ENCODE results near the gene INHBB.

The INHBB gene

GRCh38 chr2:120343433-120344105 is 2.4 kb upstream of the INHBB start:
- DNase-seq: peak; percentile 76

GRCh38 chr2:120344214-120344975 is 1.5 kb upstream of the INHBB start:
- DNase-seq: no peak

DNA sequence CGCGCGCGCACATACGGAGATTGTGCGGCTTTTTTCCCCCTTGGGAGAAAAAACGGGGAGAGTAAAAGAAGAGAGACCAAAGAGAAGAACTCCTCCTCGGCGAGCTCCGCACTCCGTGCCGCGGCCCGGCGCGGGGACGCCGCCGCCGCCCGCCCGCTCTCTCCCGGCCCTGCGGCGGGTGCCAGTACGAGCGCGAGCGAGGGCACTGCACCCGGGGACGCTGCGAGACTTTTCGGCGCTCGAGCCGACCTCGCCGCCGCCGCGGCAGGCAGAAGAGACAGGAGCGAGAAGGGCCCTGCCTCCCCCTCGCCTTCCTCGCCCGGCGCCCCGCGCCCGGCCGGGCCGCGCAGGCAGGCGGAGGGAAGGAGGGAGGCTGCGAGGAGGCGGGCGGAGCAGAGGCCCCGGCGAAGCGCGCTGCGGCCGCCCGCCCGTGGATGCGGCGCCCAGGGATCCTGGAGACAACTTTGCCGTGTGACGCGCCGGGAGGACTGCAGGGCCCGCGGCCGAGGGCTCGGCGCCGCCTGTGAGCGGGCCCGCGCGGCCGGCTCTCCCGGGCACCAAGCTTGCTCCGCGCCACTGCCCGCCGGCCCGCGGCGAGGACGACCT is 857 bp upstream of the INHBB start:
- peak; percentile 47 for DNase-seq

- no peak for DNase-seq
These were observed 328 bp upstream of the INHBB start for GRCh38 chr2:120345608-120346007.

DNA sequence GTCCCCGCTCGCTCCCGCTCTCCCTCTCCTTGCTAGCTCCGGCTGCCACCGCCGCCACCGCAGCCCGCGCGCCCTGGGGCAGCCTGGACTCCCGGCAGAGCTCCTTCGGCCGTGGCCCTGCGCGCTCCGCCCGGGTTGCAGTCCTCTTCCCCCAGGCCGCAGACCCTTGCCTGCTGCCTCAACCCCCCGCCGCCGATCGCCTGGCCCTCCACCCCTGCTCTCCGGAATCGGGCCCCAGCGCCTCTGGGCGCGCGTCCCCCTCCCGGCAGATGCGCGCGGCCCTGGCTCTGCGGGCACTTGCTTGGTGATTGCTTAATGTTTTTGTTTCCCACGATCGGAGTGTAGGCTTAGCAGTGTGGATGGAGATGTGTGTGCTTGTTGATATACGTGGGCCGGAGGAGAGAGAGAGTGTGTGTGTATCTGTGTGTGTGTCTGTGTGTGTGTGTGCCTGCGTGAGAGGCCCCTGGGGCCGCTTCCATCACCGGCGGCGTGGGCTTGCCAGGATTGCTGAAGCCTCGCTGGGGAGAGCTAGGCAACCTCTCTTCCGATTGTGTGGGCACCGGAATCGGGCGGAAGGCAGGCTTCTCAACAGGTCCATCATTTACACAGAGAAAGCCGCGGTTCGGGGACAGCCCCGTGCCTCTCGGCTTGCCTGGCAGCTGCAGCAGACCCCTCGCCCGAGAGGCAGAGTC is 877 bp downstream of the INHBB start:
- peak; percentile 34 for DNase-seq

GRCh38 chr2:120347396-120348060 is 1.6 kb downstream of the INHBB start:
- no peak for DNase-seq

DNA sequence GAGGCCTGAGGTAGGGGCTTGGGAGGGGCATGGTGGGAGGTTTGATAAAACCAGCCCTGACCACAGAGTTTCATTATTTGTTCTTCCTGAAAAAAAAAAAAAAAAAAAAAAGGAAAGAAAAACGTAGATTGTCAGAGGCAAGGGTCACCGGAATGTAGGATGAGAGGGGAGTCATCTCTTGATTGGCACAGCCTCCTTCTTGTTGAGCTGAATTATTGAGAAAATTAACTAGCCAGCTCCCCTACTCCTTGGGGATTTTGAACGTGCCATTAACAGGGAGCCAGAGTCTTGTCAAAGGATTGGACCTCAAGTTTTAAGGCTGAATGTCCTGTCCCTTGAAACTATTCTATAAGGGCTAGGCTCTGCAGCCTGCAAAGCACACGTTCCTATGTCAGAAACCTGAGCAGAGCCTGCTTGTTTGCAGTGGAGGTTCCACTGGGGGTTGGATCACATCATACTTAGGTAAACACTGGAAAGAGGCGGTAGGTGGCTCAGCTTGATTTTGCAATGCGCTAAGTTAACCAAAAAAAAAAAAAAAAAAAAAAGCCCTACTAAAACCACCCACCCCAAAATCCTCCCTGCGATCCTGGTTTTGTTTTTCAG is 2.3 kb downstream of the INHBB start:
- no peak for DNase-seq

- no peak for DNase-seq
These were observed 3.0 kb downstream of the INHBB start for GRCh38 chr2:120348737-120349439.

- DNase-seq: no peak
These were observed 3.5 kb downstream of the INHBB start for GRCh38 chr2:120349440-120349921.

GRCh38 chr2:120350080-120350479 is 4.1 kb downstream of the INHBB start:
- no peak for DNase-seq

GRCh38 chr2:120350801-120351320 is 4.9 kb downstream of the INHBB start:
- DNase-seq: no peak

DNA sequence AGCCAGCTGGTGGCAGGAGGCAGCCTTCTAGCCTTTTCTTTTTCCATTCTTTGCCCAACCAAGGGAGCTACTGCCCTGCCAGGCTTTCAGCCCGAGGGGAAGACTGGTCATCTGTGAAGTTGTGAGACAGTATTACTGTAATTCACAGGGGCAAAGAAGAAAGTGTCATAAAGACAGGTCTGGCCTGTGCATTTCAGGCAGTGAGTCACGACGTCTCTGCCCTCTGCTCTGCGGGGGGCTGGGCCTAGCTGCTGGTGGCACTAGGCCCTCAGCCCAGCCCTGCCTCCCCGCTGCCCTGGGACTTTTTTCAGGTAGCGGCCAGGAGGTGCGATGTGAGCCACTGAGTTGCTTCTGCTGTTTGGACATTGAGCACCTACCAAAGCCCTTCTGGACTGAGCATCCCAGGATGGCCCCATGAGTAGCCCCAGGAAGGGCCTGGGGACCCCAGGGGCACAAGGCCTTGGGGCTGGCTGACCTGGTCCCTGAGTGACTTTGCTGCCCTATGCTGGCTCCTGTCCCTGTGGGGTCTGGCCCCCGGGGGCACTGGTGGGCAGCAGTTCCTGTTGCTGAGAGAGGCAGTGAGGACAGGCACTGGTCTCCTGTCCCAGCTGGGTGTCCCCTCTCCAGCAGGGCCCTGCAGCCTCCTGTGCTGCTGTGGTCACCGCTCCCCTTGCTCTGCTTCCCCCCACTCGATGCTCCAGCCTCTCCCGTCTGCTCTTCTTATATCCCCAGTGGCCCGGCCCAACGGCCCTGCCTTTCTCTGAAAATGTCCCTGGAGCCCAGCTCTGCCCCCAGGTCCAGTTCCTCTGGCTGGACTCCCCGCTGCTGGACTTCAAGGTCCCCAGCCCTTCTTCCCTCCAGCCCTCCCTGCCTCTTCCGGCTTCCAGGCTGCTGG is 7.0 kb downstream of the INHBB start:
- no peak for DNase-seq

GRCh38 chr2:120353591-120353898 is 7.6 kb downstream of the INHBB start:
- DNase-seq: no peak

- DNase-seq: no peak
These were observed 8.0 kb downstream of the INHBB start for GRCh38 chr2:120353931-120354330.

DNA sequence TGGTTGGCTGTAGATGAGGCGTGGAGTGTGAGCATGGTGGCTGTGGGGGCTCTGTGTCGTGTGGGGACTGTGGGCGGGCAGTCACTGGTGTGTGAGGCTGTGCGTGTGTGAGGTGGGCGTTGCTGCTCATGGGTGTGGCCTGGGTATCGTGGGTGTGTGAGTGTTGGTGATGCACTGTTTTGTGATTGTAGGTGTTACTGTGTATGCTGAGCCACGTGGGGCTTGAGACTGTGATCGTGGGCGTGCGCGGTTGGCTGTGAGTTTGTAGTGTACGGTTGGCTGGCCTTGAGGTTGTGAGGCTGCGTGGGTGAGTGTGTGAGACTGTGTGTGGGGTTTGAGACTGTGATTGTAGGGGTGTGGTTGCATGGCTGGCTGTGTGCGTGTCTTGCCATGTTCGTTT is 8.5 kb downstream of the INHBB start:
- DNase-seq: no peak

DNA sequence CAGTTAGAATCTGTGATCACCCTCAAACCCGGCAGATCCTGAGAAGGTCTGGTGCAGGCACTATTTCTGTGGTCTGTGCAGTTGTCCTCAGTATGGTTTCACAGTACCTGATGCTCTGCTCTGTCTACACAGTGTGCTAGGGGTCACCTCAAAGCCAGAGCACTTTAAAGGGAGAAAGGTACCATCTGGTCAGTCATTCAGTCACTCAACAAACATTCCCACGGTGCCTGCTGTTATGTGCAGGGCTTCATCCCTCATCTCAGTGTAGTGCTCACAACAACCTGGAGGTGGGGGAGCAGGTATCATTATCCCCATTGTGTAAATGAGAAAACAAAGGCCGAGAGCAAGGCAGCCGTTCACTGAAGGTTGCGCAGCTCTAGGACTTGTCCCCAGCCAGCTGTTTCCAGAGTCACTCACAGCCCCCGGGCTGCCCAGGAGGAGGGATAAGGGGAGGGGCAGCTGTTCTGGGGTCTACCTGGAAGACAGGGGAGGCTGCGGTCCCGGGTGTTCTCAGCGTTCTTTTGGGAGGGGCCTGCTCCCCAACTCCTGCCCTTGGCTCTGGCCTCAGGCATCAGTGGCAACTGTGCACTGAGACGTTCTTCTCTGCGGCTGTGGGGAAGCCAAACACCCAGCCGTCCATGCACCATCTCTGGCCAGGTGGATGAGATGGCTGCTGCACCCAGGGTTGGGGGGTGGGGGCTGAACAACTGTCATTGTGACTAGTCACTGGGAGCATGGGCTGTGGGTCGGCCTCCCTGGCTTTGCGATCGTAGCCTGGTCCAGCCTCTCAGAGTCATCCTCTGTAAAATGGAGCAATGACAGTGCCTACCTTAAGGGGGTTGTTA is 9.2 kb downstream of the INHBB start:
- DNase-seq: no peak

DNA sequence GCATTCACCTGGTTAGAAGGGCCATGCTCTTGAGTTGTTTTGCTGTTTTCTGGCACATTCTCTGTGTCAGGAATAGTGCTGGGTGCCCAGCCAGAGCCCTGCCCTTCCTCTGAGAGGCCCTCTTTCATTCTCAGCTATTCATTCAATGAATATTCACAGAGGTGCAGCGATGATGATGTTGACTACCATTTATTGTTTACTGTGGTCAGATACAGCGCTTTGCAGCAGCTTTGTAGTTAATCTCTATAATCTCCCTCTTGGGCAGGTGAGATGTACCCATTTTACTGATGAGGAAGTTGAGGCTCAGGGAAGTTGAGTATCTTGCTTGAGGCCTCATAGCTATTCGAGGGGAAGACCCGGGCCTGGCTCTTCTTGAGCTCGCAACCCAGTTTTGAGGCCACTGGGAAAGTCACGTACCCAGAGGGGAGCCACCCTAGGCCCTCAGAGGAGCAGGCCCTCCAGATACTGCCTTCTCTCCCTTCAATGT is 9.9 kb downstream of the INHBB start:
- no peak for DNase-seq

- no peak for DNase-seq
These were observed 11.8 kb downstream of the INHBB start for GRCh38 chr2:120357768-120358167.

DNA sequence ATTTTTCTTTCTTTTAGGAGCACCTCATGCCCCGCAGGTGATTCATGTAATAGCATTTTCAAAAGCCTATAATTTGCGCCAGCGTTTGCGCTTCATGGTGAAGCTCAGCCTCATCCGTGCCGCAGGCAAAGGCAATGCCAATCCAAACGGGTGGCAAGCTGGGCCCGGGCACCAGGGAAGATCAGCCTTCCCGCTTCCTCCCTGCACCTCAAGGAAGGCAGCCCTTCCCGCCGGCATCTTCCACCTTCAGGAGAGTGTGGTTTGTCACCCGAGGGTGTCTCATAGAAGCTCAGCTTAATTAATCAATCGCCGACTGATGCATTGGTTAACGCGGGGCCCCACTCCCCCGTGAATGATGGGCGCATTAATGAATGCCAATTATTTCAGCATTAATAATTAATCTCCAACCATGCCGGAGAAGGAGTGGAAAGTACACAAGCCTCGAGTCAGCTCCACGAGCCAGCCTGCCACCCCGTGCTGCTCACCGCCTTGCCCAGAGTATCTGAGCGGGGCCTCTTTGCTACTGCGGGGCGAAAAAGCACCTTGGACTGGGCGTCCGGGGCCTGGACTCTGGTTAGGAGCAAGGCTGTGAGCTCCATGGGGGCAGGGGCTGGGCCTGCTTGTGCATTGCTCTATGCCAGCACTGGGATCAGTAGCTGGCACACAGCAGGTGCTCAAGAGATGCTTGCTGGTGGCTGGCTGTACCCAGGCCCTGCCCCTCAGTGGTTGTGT is 13.0 kb downstream of the INHBB start:
- no peak for DNase-seq

Measured in stimulated activated CD8-positive, alpha-beta memory T cell treated with anti-CD3 and anti-CD28 coated beads, Interleukin-4, amount 100 ng/mL, for 48 hours (primary cell).